Activated CD4-positive, alpha-beta T cell treated with anti-CD3 and anti-CD28 coated beads, Interleukin-2, amount 50 U/mL, for 1 hour (primary cell): ENCODE measurements around the gene C22orf42.
"Not testable (repeated sequence)": the region's sequence is repeated elsewhere in the genome, so short reads cannot be mapped to it uniquely, and the experiment has no call there.

Experiments
- DNase-seq: peaks from one replicate; pipeline ENCODE4 v3.0.0-alpha.2; 2020

C22orf42 gene

GRCh38 chr22:32158712-32159533 is at the start of gene C22orf42:
Gene C22orf42 (minus strand): TSS chr22:32159303. CDS start chr22:32159215, 88 bp downstream.
- no peak for DNase-seq

- no peak for DNase-seq
These were observed 49.6 kb upstream of the C22orf42 start for GRCh38 chr22:32208681-32209080.

GRCh38 chr22:32207971-32208480 is 48.9 kb upstream of the C22orf42 start:
- DNase-seq = no peak

GRCh38 chr22:32206774-32207758 is 48.0 kb upstream of the C22orf42 start:
- peak; percentile 27 for DNase-seq

GRCh38 chr22:32205974-32206773 is 47.1 kb upstream of the C22orf42 start:
- DNase-seq = no peak

GRCh38 chr22:32204856-32205722 is 46.0 kb upstream of the C22orf42 start, which contains the start of gene RFPL2:
Gene RFPL2 (minus strand): TSS chr22:32205073. CDS start chr22:32202451, 2,622 bp downstream.
- no peak for DNase-seq

GRCh38 chr22:32204040-32204855 is 45.1 kb upstream of the C22orf42 start:
- no peak for DNase-seq

GRCh38 chr22:32203181-32204039 is 44.3 kb upstream of the C22orf42 start:
- DNase-seq = no peak

GRCh38 chr22:32202539-32203180 is 43.6 kb upstream of the C22orf42 start:
- DNase-seq = peak; percentile 28

- no peak for DNase-seq
These were observed 43.0 kb upstream of the C22orf42 start for GRCh38 chr22:32202161-32202538.

GRCh38 chr22:32200752-32201151 is 41.6 kb upstream of the C22orf42 start:
- DNase-seq = no peak

GRCh38 chr22:32199961-32200360 is 40.9 kb upstream of the C22orf42 start:
- DNase-seq = no peak

GRCh38 chr22:32199341-32199740 is 40.2 kb upstream of the C22orf42 start:
- DNase-seq = no peak

GRCh38 chr22:32197553-32198226 is 38.6 kb upstream of the C22orf42 start:
- not testable (repeated sequence) for DNase-seq

- DNase-seq = not testable (repeated sequence)
These were observed 36.8 kb upstream of the C22orf42 start for GRCh38 chr22:32195900-32196299.

- not testable (repeated sequence) for DNase-seq
These were observed 34.2 kb upstream of the C22orf42 start for GRCh38 chr22:32193346-32193745.

GRCh38 chr22:32191021-32191420 is 31.9 kb upstream of the C22orf42 start:
- DNase-seq = not testable (repeated sequence)

GRCh38 chr22:32185821-32186220 is 26.7 kb upstream of the C22orf42 start:
- no peak for DNase-seq
